NK-92 (cell line): ENCODE results near the gene APOC3.

Experiments used
- DNase-seq: peaks from one replicate; lab custom pipeline; 2025; ENCODE audit not compliant: unreplicated experiment; lab: John Stamatoyannopoulos, UW

APOC3 gene

DNA sequence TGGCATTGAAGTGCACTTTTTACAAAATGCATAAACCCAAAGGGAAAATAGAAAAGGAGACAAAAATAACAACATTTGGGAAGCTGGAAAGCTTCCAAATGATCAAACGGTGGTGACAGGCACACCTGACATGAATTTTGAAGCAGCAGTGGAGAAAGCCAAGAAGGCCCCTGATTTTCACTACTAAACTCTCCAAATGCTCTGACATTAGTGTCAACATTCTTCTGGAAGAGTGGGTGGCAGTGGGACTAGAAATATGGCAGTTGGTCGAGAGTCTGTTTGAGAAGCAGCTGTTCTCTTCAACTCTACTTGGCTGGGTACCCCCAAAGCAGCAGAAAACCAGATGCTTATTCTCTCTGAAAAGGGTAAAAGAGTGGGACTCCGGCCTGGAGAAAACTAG, 25.7 kb upstream of the APOC3 start:
- DNase-seq, result no peak

DNA sequence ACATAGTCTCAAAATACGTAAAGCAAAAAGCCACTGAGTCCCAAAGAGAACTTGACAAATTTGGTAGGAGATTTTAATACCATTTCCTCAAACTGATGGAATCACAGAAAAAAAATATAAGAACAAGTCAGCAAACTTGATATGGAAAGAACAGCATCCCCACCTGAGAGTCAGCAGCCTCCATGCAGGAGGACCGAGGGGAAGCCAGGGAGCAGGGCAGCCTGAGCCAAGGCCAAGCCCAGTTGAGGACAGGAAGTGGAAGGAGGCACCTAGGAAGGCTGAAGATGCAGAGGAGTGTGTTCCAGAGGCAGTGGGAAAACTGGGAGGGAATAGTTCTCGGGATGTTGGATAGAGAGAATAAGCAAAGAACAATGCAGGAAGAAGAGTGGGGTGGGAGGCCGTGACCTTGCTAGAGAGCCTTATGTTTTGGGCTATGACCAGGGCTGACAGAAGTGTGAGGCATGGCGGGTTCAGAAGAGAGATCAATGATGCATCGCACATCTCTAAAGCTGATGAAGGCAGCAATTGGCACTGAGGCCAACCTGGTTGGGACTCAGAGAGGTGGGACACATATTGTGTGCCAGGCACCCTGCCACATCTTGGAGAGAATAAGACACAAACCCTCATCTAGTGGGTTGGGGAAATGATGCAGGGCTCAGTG, 22.0 kb upstream of the APOC3 start:
- no peak for DNase-seq

DNA sequence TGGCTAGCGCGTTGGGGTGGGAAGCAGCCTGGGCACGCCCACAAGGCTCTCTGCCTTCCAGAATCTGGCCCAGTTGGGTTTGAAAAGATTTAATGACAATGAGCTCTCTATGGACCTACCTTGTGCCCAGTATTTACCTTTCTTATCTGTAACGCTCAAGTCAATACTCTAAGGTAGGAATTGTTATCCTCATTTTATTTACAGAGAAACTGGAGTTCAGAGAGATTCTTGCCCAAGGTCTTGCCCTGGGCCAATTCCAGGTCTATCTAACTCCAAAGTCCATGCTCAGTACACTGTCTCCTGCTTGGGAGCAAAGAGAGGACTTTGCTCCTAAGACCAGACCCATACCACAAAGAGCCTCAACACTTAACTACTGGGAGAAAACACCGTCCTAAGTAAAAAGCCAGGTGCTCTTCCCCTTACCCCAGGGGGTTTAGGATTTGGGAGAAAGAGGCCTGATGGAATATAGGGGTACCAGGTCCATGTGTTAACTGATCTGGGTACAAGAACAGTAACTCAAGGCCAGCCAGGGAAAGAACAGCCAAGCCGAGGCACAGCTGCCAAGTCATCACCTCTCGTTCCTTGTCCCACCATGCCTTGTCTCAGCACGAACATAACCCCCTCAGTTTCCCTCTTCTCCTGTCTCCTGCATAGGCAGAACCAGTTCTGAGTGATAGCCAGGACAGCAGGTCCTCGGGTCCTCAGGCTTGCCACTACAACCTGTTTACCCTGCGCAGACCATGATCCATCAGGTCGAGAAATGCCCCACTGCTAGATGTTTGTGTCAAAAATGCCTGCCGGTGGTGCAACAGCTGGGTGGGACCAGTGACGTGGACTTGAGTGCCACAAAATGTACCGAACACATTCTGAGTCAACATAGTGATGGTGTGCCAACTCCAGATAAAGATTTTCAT, 21.2 kb upstream of the APOC3 start:
- no peak for DNase-seq

DNA sequence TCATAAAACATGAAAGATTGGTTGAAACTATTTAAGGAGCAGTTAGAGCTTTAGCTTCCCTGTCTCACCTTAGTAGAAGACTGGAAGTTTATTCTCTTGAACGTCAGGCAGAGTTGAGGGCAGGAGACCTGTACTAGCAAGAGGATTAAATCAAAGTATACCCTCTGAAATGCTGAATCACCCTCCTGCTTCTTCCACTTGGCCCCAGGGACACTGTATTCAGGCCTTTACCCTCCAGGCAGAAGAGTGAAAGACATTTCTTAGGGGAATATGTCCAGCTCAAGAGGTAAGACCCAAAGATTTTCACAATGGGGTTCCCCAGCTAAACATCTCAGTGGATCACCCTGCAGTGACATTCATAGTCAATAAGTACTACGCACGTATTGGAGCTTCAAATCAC, 18.5 kb upstream of the APOC3 start:
- no peak for DNase-seq

DNA sequence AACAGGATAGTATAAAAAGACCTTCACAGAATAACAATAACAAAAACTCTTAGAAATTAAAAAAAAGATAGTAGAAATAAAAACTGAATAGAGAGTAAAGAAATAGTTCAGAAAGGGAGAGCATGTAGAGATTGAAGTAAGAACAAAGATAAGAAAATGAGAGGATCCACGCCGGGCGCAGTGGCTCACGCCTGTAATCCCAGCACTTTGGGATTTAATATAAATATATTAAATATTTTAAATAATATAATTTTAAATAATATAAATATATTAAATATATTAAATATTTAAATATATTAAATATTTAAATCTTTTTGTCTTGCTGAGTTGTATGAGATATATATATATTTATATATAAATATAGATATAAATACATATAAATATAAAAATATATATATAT, 17.6 kb upstream of the APOC3 start:
- no peak for DNase-seq

DNA sequence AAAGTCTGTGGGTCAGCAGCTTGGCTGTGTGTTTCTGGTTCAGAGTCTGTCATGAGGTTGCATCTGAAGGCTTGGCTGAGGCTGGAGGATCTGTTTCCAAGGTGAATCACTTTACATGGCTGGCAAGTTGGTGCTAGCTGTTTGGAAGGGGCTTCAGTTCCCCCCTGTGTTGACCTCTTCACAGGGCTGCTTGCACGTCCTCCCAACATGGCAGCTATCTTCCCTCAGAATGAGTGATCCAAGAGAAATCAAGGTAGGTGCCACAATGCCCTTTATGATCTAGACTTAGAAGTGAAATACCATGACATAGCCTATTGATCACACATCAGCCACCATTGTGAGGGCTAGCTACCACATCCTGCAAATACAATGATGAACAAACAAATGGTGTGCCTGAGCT, 16.5 kb upstream of the APOC3 start:
- DNase-seq, result no peak

DNA sequence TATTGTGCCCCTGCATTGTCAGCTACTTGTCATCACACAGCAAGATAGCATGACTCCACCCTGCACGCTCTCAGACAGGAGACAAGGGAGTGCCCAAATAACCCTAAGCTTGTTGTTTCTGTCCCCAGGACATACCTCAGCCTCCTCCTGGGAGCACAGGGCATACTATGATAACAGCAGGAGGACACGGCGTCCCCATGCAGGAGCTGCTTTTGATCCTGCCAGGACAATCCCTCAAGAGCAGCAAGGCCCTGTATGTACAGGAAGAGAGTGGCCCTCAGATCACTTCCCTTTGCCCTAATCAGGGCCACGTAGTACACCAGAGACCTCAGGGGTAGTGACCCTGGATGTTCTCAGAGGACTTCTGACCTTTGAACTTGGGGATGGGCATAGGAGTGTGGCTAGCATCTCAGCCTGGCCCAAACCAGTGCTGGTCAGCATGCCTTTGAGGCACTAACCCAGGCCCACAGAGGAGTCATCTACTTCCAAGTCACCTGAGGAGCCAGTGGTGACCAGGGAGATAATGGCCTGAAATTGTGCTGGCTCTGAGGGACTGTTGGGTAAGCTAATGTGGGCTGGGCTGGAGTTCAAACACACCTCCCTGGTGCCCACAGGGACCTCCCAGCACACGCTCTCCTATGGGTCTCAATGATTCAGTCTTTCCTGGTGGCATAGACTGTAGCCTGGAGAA, 15.8 kb upstream of the APOC3 start:
- DNase-seq, result no peak

DNA sequence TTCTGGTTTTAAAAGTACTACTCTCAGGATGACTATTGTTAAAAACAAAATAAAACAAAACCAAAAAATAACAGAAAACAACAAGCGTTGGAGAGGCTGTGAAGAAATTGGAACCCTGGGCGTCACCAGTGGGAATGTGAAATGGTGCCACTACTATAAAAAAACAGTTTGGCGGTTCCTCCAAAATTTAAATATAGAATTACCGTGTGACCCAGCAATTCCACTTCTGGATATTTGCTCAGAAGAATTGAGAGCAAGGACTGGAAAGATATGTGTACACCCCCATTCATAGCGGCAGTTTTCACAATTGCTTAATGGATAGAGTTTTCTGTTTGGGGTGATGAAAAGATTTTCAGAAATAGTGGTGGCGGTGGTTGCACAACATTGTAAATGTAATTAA, 15.2 kb upstream of the APOC3 start:
- no peak for DNase-seq

DNA sequence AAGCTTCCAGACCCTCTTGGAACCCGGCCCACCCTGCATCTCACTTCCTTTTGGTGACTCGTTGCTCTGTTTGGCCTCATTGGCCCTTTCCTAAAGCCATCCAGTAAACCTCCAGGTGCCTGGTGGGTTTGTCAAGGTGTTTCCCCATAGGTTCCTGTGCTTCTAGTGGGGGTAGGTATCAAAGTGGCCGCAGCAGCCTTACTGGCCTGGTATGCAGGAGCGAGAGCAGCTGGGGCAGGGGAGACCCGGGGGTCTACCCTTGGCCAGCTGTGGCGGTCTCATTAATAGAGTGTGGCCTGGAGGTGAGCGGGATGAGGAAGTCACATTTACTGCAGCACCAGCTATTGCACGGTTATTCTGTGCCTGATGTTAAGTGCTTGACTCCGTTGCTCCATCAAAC, 10.7 kb upstream of the APOC3 start:
- DNase-seq, result no peak

DNA sequence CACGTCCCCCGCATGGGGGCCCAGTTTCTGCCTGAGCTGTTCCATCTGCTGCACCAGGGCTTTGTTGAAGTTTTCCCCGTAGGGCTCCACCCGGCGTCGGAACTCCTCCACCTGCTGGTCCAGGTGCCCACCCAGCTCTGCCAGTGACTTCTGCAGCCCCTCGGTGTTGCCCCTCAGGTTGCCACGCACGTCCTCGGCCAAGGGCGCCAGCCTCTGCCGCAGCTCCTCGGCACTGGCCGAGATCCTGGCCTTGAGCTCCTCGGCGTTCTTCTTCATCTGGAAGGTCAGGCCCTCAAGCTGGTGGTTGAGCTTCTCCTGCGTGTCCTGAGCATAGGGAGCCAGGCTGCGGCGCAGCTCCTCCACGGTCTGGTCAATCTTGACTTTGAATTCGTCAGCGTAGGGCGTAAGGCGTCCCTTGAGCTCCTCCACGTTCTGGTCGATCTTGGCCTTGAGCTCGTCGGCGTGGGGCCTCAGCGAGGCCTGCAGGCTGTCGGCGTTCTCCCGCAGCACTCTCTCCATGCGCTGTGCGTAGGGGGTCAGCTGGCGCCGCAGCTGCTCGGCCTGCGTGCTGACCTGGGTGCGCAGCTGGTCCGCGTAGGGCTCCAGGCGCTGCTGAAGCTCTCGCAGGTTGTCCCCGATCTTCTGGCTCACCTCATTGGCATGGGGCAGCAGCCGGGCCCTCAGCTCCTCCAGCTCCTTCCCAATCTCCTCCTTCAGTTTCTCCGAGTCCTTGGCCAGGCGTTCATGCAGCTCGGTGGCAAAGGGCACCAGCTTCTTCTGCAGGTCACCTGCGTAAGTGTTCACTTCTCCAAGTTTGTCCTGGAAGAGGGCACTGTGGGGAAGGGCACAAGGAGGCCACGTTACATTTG, 8.4 kb upstream of the APOC3 start:
- DNase-seq, result no peak

DNA sequence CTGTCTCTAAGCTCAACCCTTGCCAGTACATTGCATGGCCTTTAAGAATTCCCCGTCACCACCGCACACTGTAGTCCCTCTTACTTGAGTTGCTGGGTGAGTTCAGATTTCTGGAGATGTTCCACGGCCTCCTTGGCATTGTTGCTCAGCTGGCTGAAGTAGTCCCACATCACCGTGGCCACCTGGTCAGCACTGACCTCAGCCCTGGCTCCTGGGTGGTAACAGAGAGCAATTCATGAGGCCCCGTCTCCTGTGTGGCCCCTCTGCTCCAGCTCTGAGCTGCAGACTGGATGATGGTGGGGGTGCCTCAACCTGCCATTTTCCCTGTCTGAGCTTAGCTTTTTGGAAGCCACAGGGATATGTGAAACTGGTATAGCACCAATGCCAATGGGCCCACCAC, 7.1 kb upstream of the APOC3 start:
- DNase-seq, result no peak

DNA sequence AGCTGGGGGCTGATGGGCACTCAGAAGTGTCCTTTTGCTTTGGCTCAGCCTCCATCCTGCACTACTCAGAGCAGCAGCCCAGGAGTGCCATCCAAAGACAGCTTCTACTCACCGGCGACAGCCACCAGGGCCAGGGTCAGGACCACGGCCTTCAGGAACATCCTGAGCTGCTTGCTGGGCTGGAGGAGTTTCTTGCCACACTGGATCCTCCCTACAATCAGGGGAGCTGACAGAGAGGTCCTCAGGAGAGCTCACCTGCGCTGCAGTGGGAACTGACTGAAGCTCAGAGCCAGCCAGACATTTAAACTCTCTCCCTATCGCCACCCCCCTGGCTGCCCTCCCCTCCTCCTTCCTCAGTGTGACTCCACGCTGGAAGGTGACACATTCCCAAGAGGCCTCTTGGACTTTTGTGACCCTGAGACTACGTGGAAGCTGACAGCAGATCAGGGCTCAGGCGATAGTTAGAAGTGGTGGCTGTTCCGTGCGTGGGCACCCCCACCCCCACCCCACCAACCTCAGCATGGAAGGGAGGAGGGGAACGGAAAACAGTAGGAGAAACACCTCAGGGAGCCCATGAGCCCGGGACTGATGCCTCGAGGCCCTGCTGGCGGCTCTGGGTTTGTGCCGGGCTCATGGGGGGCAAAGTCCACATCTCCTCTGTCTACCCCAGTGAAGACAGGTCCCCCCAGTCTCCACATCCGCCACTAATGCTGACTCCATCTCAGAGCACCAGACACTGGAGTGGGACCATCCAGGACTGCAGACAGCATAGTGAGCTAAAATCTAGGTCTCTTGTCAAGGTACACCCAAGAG, 6.5 kb upstream of the APOC3 start, which contains the start of gene APOA4:
TSS of gene APOA4 (minus strand) at position 274 of the 813 bp plus-strand sequence. CDS start at position 161, 113 bp downstream.
- no peak for DNase-seq

DNA sequence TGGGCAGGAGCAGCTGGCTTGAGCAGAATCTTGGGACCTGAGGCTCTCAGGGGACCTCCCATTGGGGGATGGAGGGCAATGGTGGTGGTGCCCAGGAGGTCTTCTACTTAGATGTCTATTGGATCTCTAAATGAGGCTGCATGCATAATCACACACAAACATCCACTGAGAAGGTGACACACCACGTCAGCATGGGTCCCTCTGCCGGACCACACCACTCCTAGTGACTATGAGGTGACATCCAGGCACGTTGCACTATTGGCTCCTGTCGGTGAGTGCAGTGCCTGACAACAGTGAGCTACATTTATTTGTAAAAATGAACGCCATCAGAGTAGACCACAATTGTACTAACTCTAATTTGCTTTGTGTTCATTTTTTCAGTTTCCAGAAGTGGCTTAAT, 4.3 kb upstream of the APOC3 start:
- no peak for DNase-seq

DNA sequence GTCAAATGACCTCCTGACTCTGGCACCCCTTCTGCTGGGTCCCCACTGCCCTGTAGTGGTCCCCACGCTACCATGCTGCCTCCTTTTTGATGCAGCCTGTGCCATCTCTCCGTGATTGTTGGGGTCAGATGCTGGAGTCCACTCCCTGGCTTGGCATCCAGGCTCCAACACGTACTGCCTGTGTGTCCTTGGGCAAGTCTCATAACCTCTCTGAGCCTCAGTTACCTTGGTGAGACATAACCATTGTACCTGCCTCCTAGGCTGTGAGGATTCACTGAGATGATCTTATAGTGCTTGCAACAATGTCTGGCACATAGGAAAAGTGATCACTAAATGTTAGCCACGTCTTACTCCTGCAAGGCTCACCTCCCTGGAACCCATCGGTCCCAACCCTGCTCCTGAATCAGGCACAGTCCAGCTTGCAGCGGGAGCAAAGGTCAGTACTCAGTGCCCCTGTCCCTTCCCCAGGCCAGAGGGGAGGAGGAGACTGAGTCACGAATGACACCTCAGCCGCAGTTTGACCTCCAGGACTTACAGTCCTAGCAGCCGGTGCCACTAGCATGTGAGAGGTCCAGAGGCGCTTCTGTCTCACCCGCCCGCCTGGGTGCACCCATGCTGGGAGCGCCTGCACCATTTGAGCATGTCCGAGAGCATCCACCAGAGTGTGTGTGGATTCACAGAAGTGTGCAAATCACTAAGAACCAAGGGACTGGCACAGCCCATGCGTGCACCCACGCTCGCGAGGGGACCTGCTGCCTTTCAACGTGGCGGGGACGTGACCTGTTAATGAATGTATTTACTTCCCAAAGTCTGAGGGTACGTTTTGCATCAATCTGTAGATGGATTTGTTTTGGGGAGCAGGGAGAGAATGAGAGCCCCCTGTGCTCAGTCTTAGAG, 3.6 kb upstream of the APOC3 start:
- DNase-seq, result no peak

DNA sequence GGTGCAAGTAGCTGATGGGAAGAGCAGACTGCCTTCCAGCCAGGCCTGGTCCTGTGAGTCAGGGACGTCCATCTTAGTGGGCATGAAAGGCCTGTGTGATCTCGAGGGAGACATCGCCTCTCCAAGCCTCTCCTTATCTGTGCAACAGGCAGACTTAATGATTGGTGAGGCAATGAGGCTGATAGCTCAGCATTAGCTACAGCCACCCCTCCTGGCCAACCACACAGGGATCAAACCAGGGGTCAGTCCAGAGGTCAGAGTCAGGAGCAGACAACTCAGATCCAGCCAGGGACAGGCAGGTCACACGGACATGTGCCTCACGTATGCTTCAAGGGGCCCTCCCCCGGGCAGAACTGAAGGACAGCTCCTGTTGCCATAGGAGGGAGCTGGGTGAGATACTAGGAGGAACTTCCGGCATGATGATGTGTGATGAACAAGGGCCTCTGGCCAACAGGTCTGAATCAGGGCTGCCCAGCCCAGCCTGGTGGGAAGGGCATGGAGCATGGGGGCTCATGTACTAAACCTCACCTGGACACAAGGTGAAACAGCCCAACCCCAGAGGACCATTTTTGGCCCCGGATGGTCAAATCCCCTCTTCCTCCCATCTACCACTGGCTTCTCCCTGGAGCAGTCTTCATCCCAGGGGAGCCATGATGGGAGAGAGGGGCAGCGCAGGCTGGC, 2.8 kb upstream of the APOC3 start:
- no peak for DNase-seq

DNA sequence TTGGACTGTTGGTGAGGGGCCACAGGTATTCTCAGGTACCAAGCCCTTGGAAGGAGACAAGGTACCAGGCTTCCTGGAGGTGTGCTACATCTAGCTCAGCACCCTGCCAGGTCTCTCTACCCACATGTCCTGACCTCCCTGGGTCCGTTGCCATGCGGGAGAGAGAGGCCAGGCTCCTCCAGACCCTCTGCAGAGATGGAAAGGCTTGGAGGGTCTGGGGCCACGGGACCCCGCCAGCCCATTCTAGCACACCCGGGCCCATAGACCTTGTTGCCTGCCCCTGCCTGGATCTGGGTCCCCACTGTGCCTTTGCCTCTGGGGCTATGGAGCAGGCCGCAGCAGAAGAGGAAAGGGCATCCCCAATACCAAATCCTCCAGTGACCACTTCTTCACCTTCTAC, 2.2 kb upstream of the APOC3 start:
- no peak for DNase-seq

DNA sequence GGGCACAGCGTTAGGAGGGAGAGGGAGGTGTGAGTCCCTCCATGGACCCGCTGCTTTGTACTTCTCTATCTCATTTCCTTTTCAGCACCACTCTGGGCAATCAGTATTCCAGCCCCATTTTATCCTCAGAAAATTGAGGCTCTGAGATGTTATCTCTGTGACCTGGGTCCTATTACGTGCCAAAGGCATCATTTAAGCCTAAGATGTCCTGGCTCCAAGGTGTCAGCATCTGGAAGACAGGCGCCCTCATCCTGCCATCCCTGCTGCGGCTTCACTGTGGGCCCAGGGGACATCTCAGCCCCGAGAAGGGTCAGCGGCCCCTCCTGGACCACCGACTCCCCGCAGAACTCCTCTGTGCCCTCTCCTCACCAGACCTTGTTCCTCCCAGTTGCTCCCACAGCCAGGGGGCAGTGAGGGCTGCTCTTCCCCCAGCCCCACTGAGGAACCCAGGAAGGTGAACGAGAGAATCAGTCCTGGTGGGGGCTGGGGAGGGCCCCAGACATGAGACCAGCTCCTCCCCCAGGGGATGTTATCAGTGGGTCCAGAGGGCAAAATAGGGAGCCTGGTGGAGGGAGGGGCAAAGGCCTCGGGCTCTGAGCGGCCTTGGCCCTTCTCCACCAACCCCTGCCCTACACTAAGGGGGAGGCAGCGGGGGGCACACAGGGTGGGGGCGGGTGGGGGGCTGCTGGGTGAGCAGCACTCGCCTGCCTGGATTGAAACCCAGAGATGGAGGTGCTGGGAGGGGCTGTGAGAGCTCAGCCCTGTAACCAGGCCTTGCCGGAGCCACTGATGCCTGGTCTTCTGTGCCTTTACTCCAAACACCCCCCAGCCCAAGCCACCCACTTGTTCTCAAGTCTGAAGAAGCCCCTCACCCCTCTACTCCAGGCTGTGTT, 829 bp upstream of the APOC3 start:
- DNase-seq, result no peak
